ENCODE results near the gene CBLC.
A peak's percentile ranks its signal among the peaks of the same experiment; 100 is the strongest.

The CBLC gene

GRCh38 chr19:44777715-44778347, at the start of gene CBLC:
TSS of gene CBLC (plus strand) at chr19:44777890. CDS start at chr19:44777932, 42 bp downstream.
- FAIRE-seq = no peak
- no peak for DNase-seq (ENCODE audit: low spot score)

GRCh38 chr19:44728178-44728577, 49.5 kb upstream of the CBLC start:
- FAIRE-seq = no peak
- no peak for DNase-seq (ENCODE audit: low spot score)

GRCh38 chr19:44729516-44730033, 48.1 kb upstream of the CBLC start:
- FAIRE-seq (no peak), DNase-seq (ENCODE audit: low spot score) (no peak)

GRCh38 chr19:44731081-44731480, 46.6 kb upstream of the CBLC start:
- no peak for DNase-seq (ENCODE audit: low spot score)
- FAIRE-seq = no peak

GRCh38 chr19:44731622-44732021, 46.1 kb upstream of the CBLC start:
- FAIRE-seq (no peak), DNase-seq (ENCODE audit: low spot score) (no peak)

GRCh38 chr19:44732235-44733014, 45.3 kb upstream of the CBLC start:
- DNase-seq (ENCODE audit: low spot score) (no peak), FAIRE-seq (no peak)

GRCh38 chr19:44734357-44734756, 43.3 kb upstream of the CBLC start:
- FAIRE-seq (no peak), DNase-seq (ENCODE audit: low spot score) (no peak)

GRCh38 chr19:44735011-44735410, 42.7 kb upstream of the CBLC start:
- DNase-seq (ENCODE audit: low spot score) = no peak
- FAIRE-seq = no peak

GRCh38 chr19:44737238-44738071, 40.2 kb upstream of the CBLC start:
- no peak for DNase-seq (ENCODE audit: low spot score)
- FAIRE-seq = no peak

- FAIRE-seq = no peak
Measured at GRCh38 chr19:44738136-44738535, 39.6 kb upstream of the CBLC start.

GRCh38 chr19:44738603-44739558, 38.8 kb upstream of the CBLC start:
- DNase-seq (ENCODE audit: low spot score) = no peak
- FAIRE-seq = no peak

More at GRCh38 chr19:44738136-44738535, 39.6 kb upstream of the CBLC start:
- DNase-seq (ENCODE audit: low spot score) = no peak

- DNase-seq (ENCODE audit: low spot score) = no peak
- no peak for FAIRE-seq
Measured at GRCh38 chr19:44740351-44740824, 37.3 kb upstream of the CBLC start.

- FAIRE-seq (no peak), DNase-seq (ENCODE audit: low spot score) (no peak)
Measured at GRCh38 chr19:44741258-44741731, 36.4 kb upstream of the CBLC start.

- DNase-seq (ENCODE audit: low spot score) (peak; percentile 95), FAIRE-seq (peak; percentile 83)
Measured at GRCh38 chr19:44741841-44742329, 35.8 kb upstream of the CBLC start.

GRCh38 chr19:44742330-44743061, 35.2 kb upstream of the CBLC start:
- DNase-seq (ENCODE audit: low spot score) = no peak
- FAIRE-seq = peak; percentile 44

- FAIRE-seq = no peak
- DNase-seq (ENCODE audit: low spot score) = no peak
Measured at GRCh38 chr19:44744871-44745332, 32.8 kb upstream of the CBLC start.

GRCh38 chr19:44745341-44745831, 32.3 kb upstream of the CBLC start:
- peak; percentile 58 for DNase-seq (ENCODE audit: low spot score)
- no peak for FAIRE-seq

GRCh38 chr19:44745887-44746600, 31.6 kb upstream of the CBLC start:
- FAIRE-seq = no peak
- no peak for DNase-seq (ENCODE audit: low spot score)

GRCh38 chr19:44746616-44746945, 31.1 kb upstream of the CBLC start:
- DNase-seq (ENCODE audit: low spot score) = no peak
- peak; percentile 20 for FAIRE-seq
